Pulmonary artery endothelial cell (primary cell): Measurements from ENCODE around the gene PI4KA. TPM values are rescaled to one million over a fixed set of nuclear protein-coding genes. Genes with fewer than 3 reads are reported as not detected.

Source experiments
- DNase-seq: peaks from one replicate; pipeline ENCODE4 v3.0.0-alpha.2; 2011; ENCODE audit warnings: low read depth, low spot score
- total RNA-seq: library from RNA; depleted of rRNA; stranded (reverse); fragments of >200 nt; gene quantifications from 2 replicates; pipeline ENCODE4 v1.2.3, GENCODE V29; 2014

PI4KA gene
- total RNA-seq, 1 donor from 2014 or later: 22.1 TPM

GRCh38 chr22:20818471-20818870, 40.1 kb downstream of the PI4KA start:
- no peak for DNase-seq

- no peak for DNase-seq
Measured at GRCh38 chr22:20816559-20816958, 42.1 kb downstream of the PI4KA start.

GRCh38 chr22:20815477-20816050, 43.0 kb downstream of the PI4KA start:
- DNase-seq: no peak

- DNase-seq: no peak
Measured at GRCh38 chr22:20814221-20814808, 44.3 kb downstream of the PI4KA start.

- no peak for DNase-seq
Measured at GRCh38 chr22:20813056-20813455, 45.6 kb downstream of the PI4KA start.

- DNase-seq: no peak
Measured at GRCh38 chr22:20811971-20812660, 46.5 kb downstream of the PI4KA start.

GRCh38 chr22:20811171-20811570, 47.4 kb downstream of the PI4KA start:
- no peak for DNase-seq

- no peak for DNase-seq
Measured at GRCh38 chr22:20810645-20811044, 48.0 kb downstream of the PI4KA start.

GRCh38 chr22:20809538-20810185, 48.9 kb downstream of the PI4KA start:
- DNase-seq: no peak

GRCh38 chr22:20808844-20809243, 49.8 kb downstream of the PI4KA start:
- DNase-seq: no peak

- no peak for DNase-seq
Measured at GRCh38 chr22:20807315-20807752, 51.3 kb downstream of the PI4KA start.

GRCh38 chr22:20805972-20806471, 52.6 kb downstream of the PI4KA start:
- no peak for DNase-seq

GRCh38 chr22:20804650-20805049, 54.0 kb downstream of the PI4KA start:
- no peak for DNase-seq

GRCh38 chr22:20803696-20804324, 54.8 kb downstream of the PI4KA start:
- no peak for DNase-seq

GRCh38 chr22:20802922-20803553, 55.6 kb downstream of the PI4KA start:
- no peak for DNase-seq

GRCh38 chr22:20802452-20802851, 56.2 kb downstream of the PI4KA start:
- DNase-seq: no peak

- no peak for DNase-seq
Measured at GRCh38 chr22:20799449-20799848, 59.2 kb downstream of the PI4KA start.

GRCh38 chr22:20798974-20799373, 59.6 kb downstream of the PI4KA start:
- no peak for DNase-seq

- DNase-seq: no peak
Measured at GRCh38 chr22:20798218-20798617, 60.4 kb downstream of the PI4KA start.

- DNase-seq: no peak
Measured at GRCh38 chr22:20796731-20797130, 61.9 kb downstream of the PI4KA start.
